ENCODE results near the gene TTBK1. TPM values are rescaled to one million over a fixed set of nuclear protein-coding genes. Genes with fewer than 3 reads are reported as not detected.

The TTBK1 gene
- total RNA-seq, 1 donor from 2014 or later: 0.34 TPM

DNA sequence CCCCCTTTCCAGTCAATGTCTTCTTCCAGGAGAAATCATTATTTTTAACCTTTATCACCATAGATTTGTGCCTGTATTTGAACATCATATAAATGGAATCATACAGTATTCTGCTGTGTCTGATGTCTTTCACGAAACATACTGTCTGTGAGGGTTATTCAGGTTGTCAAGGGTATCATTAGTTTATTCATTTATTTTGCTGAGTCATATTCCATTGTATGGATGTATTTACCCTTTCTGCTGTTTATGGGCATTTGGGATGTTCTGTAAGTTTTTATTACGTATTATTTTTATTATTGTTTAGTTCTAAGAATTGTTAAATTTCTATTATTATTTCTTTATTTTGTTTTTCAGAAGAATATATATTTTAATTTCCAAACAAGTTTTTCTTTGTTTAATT, 36.0 kb upstream of the TTBK1 start:
- no peak for DNase-seq (ENCODE audit: low spot score in 2 of 2, unreplicated experiment in 2 of 2)
- H3K27ac Mint-ChIP-seq: no peak overlapping the region
- TF ChIP-seq, protein P1, sequence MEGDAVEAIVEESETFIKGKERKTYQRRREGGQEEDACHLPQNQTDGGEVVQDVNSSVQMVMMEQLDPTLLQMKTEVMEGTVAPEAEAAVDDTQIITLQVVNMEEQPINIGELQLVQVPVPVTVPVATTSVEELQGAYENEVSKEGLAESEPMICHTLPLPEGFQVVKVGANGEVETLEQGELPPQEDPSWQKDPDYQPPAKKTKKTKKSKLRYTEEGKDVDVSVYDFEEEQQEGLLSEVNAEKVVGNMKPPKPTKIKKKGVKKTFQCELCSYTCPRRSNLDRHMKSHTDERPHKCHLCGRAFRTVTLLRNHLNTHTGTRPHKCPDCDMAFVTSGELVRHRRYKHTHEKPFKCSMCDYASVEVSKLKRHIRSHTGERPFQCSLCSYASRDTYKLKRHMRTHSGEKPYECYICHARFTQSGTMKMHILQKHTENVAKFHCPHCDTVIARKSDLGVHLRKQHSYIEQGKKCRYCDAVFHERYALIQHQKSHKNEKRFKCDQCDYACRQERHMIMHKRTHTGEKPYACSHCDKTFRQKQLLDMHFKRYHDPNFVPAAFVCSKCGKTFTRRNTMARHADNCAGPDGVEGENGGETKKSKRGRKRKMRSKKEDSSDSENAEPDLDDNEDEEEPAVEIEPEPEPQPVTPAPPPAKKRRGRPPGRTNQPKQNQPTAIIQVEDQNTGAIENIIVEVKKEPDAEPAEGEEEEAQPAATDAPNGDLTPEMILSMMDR (IDR thresholded peaks at IDR 0.05; ENCODE audit: unreplicated experiment): no peak
- H3K4me3 Mint-ChIP-seq: no peak overlapping the region
- H3K36me3 Mint-ChIP-seq: peaks cover 31% of the 10 kb centered on the region
- no peaks in the 10 kb centered on the region for H3K9me3 Mint-ChIP-seq
- no peaks in the 10 kb centered on the region for H3K4me1 Mint-ChIP-seq
- no peaks in the 10 kb centered on the region for H3K27me3 Mint-ChIP-seq (ENCODE audit: low read depth)

DNA sequence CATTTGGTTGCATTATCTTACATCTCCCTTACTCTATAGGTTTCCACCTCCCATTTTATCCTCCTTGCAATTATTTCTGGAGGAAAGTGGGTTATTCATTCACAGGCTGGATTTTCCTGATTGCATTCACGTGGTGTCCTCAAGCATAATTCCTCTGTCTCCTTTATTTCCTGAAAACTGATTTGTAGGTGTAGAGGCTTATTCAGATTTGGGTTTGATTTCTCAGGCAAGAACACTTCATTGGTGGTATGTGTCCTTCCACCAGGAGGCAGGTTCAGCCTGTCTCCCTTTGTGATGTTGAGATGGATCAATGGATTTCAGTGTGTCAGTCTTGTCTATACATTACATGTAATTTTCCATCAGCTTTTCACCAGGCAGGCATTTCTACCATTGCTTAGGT, 31.3 kb upstream of the TTBK1 start:
- no peak for DNase-seq (ENCODE audit: low spot score in 2 of 2, unreplicated experiment in 2 of 2)
- Mint-ChIP-seq H3K9me3 (no peaks in the 10 kb centered on the region), H3K27me3 (ENCODE audit: low read depth) (no peaks in the 10 kb centered on the region), H3K36me3 (peaks cover 18% of the 10 kb centered on the region), H3K4me1 (no peaks in the 10 kb centered on the region), H3K27ac (no peak overlapping the region), H3K4me3 (no peak overlapping the region)
- TF ChIP-seq, protein P1 (IDR thresholded peaks at IDR 0.05; ENCODE audit: unreplicated experiment): no peak

DNA sequence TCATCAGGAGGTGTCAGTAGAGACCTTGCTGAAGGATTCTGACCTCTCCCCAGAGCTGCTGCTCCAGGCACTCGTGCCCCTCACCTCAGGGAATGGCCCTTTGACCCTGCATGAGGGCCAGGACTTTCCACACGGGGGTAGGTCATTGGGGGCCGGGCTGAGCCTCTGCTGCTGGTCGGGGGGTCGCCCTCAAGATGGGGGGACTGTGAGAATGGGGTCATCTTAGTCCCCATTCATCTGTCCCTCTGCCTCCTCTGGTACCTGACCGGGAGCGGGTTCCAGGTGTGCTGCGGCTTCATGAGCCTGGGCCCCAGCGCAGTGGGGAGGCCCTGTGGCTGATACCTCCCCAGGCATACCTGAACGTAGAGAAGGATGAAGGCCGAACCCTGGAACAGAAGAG, 29.9 kb upstream of the TTBK1 start:
- H3K4me1 Mint-ChIP-seq: no peaks in the 10 kb centered on the region
- H3K27me3 Mint-ChIP-seq (ENCODE audit: low read depth): no peaks in the 10 kb centered on the region
- no peak for DNase-seq (ENCODE audit: low spot score in 2 of 2, unreplicated experiment in 2 of 2)
- H3K4me3 Mint-ChIP-seq: no peak overlapping the region
- H3K9me3 Mint-ChIP-seq: no peaks in the 10 kb centered on the region
- TF ChIP-seq, protein P1 (IDR thresholded peaks at IDR 0.05; ENCODE audit: unreplicated experiment): no peak
- H3K27ac Mint-ChIP-seq: no peak overlapping the region
- peaks cover 18% of the 10 kb centered on the region for H3K36me3 Mint-ChIP-seq

DNA sequence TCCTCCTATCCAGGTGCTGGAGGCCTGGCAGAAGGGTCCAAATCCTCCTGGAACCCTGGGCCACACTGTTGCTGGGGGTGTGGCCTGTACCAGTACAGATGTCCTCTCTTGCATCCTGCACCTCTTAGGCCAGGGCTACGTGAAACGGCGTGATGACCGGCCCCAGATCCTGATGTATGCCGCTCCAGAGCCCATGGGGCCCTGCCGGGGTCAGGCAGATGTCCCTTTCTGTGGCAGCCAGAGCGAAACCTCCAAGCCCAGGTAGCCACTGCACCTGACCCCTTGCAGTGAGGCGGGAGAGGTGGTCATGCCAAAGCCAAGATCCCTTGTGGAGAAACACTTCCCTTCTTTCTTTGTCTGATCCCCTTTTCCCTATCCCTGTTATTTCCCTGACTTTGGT, 28.2 kb upstream of the TTBK1 start:
- no peaks in the 10 kb centered on the region for H3K9me3 Mint-ChIP-seq
- H3K4me1 Mint-ChIP-seq: no peaks in the 10 kb centered on the region
- H3K27ac Mint-ChIP-seq: no peak overlapping the region
- H3K36me3 Mint-ChIP-seq: peaks cover 20% of the 10 kb centered on the region
- TF ChIP-seq, protein P1 (IDR thresholded peaks at IDR 0.05; ENCODE audit: unreplicated experiment): no peak
- DNase-seq (ENCODE audit: low spot score in 2 of 2, unreplicated experiment in 2 of 2): no peak
- no peaks in the 10 kb centered on the region for H3K27me3 Mint-ChIP-seq (ENCODE audit: low read depth)
- no peak overlapping the region for H3K4me3 Mint-ChIP-seq

DNA sequence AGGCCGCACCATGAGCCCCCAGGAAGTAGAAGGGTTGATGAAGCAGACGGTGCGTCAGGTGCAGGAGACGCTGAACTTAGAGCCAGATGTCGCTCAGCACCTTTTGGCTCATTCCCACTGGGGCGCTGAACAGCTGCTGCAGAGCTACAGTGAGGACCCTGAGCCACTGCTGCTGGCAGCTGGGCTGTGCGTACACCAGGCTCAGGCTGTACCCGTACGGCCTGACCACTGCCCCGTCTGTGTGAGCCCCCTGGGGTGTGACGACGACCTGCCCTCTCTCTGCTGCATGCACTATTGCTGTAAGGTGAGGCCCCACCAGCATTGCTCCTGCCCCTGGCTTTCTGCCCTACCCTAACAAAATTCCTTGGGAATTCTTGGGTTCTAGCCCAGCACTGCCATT, 27.1 kb upstream of the TTBK1 start:
- no peaks in the 10 kb centered on the region for H3K27me3 Mint-ChIP-seq (ENCODE audit: low read depth)
- H3K4me3 Mint-ChIP-seq: no peak overlapping the region
- no peaks in the 10 kb centered on the region for H3K4me1 Mint-ChIP-seq
- no peak for DNase-seq (ENCODE audit: low spot score in 2 of 2, unreplicated experiment in 2 of 2)
- no peaks in the 10 kb centered on the region for H3K9me3 Mint-ChIP-seq
- peaks cover 20% of the 10 kb centered on the region for H3K36me3 Mint-ChIP-seq
- H3K27ac Mint-ChIP-seq: no peak overlapping the region
- TF ChIP-seq, protein P1 (IDR thresholded peaks at IDR 0.05; ENCODE audit: unreplicated experiment): no peak

DNA sequence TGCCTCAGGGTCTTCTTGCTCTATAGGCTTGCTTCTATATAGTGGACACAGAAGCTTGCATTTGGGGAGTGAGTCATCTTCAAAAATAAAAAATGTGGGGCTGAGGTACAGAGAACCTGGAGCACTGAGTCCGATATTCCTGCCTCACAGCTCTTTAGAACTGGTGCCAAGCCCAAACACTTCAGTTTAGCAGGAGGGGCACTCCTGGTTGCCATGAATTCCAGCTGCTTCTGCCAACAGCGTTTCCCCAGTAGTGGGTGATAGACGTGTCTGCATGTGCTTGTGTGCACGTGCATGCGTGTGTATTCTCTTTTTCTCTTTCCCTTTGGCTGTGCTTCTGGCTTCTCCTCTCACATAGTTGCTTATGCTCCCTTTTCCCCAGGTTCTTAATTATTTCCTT, 25.9 kb upstream of the TTBK1 start:
- TF ChIP-seq, protein P1 (IDR thresholded peaks at IDR 0.05; ENCODE audit: unreplicated experiment): no peak
- Mint-ChIP-seq H3K27ac (no peak overlapping the region), H3K36me3 (peaks cover 20% of the 10 kb centered on the region), H3K9me3 (no peaks in the 10 kb centered on the region), H3K4me3 (no peak overlapping the region), H3K4me1 (no peaks in the 10 kb centered on the region), H3K27me3 (ENCODE audit: low read depth) (no peaks in the 10 kb centered on the region)
- no peak for DNase-seq (ENCODE audit: low spot score in 2 of 2, unreplicated experiment in 2 of 2)

Measured in mesothelial cell of epicardium (in vitro differentiated cells).